HCT116 (cell line): ENCODE measurements around the gene POLR1A. TPM values are rescaled to one million over a fixed set of nuclear protein-coding genes. Genes with fewer than 3 reads are reported as not detected.

Experiments
- ATAC-seq: fragments of 200-7000 bp; cut with Tn5 transposase; 2 replicates; pipeline ENCODE4 v1.9.1; 2020; ENCODE audit warnings: mild to moderate bottlenecking, moderate library complexity
- BruUV-seq: library from RNA; stranded (reverse); fragments of 400-500 nt; replicated peaks from 2 replicates; lab custom pipeline; 2021; lab: Mats Ljungman, UMichigan
- CTCF ChIA-PET: fragments of 300-600 bp; sonication (Branson Sonifier 250); formaldehyde crosslinking; loops from one replicate; lab custom pipeline; 2021; ENCODE audit warnings: antibody characterized with exemption; lab: Charles Lee
- POLR2A ChIA-PET: fragments of 300-600, 350-600 bp; sonication (Branson Sonifier 250); formaldehyde crosslinking; loops from one replicate; lab custom pipeline; 2021; ENCODE audit warnings: antibody characterized with exemption; lab: Charles Lee
- RAD21 ChIA-PET, 2 experiments: fragments of 300-600 bp; sonication (Branson Sonifier 250); formaldehyde crosslinking; loops; one replicate each; lab custom pipeline; 2023; ENCODE audit warnings: low total read pairs in 2 of 2; ENCODE audit not compliant: uncharacterized antibody in 2 of 2, unreplicated experiment in 2 of 2, low non-redundant PET in 1 of 2; lab: Charles Lee
- DNase-seq: peaks from one replicate; pipeline ENCODE4 v3.0.0-alpha.2; 2010; ENCODE audit warnings: low read depth, low spot score
- H2AFZ ChIP-seq: fragments of 200-600 bp; shearing (Covaris generic), sonication (generic); 2 replicates; pipeline ENCODE4 v1.6.1; 2017; ENCODE audit warnings: low read depth, mixed run types, mixed read lengths, antibody characterized with exemption, low read length; ENCODE audit not compliant: poor library complexity, severe bottlenecking
- H3K27ac ChIP-seq: 2 replicates; pipeline ENCODE4 v1.5.1; 2012; ENCODE audit warnings: low read depth, low read length
- H3K27me3 ChIP-seq: fragments of 200-600 bp; sonication (generic); 2 replicates; pipeline ENCODE4 v1.6.1; 2016; ENCODE audit warnings: mixed run types, low read length, mixed read lengths; ENCODE audit not compliant: insufficient read depth
- H3K36me3 ChIP-seq, 2 experiments: fragments of 200-500 bp in 1 of 2; fragments of 200-600 bp in 1 of 2; sonication (Bioruptor generic) in 1 of 2; sonication (generic) in 1 of 2; 2 replicates each; pipeline versions ENCODE4 v1.5.1 to v1.6.1; 2014 to 2016; ENCODE audit warnings: low read length in 2 of 2, inconsistent platforms in 1 of 2, mixed read lengths in 1 of 2, mixed run types in 1 of 2; ENCODE audit not compliant: insufficient read depth in 2 of 2, control insufficient read depth in 1 of 2
- H3K4me1 ChIP-seq, 2 experiments: fragments of 200-600 bp in 1 of 2; sonication (generic) in 1 of 2; 2 replicates each; pipeline versions ENCODE4 v1.5.1 to v1.6.1; 2012 to 2017; ENCODE audit warnings: low read length in 2 of 2, inconsistent platforms in 1 of 2, mild to moderate bottlenecking in 1 of 2, mixed read lengths in 1 of 2, mixed run types in 1 of 2, moderate library complexity in 1 of 2; ENCODE audit not compliant: insufficient read depth in 2 of 2, control insufficient read depth in 1 of 2
- H3K4me2 ChIP-seq: fragments of 200-600 bp; sonication (generic); 2 replicates; pipeline ENCODE4 v1.6.1; 2017; ENCODE audit warnings: mixed run types, low read length, mixed read lengths
- H3K4me3 ChIP-seq, 2 experiments: fragments of 200-600 bp in 1 of 2; sonication (generic) in 1 of 2; replicated peaks in 1 of 2; 2 replicates each; pipeline ENCODE4 v1.5.1; 2011 to 2016; ENCODE audit warnings: low read length in 2 of 2, control low read depth in 1 of 2, low read depth in 1 of 2, mild to moderate bottlenecking in 1 of 2, mixed read lengths in 1 of 2, mixed run types in 1 of 2
- H3K79me2 ChIP-seq: fragments of 200-600 bp; sonication (generic); 2 replicates; pipeline ENCODE4 v1.6.1; 2017; ENCODE audit warnings: mild to moderate bottlenecking, mixed run types, low read length, moderate library complexity, mixed read lengths; ENCODE audit not compliant: insufficient read depth
- H3K9ac ChIP-seq: fragments of 200-600 bp; sonication (generic); 2 replicates; pipeline ENCODE4 v1.6.1; 2016; ENCODE audit warnings: low read length, mixed read lengths
- H3K9me2 ChIP-seq: fragments of 200-600 bp; sonication (generic), shearing (Covaris generic); 2 replicates; pipeline ENCODE4 v1.6.1; 2017; ENCODE audit warnings: mixed run types, mild to moderate bottlenecking, moderate library complexity; ENCODE audit not compliant: insufficient read depth
- H3K9me3 ChIP-seq, 2 experiments: fragments of 200-500 bp in 1 of 2; fragments of 200-600 bp in 1 of 2; sonication (Bioruptor generic) in 1 of 2; sonication (generic) in 1 of 2; 2 replicates each; pipeline ENCODE4 v1.6.1; 2014 to 2017; ENCODE audit warnings: low read length in 2 of 2, mixed read lengths in 2 of 2, inconsistent platforms in 1 of 2, low read depth in 1 of 2, mild to moderate bottlenecking in 1 of 2, mixed run types in 1 of 2, moderate library complexity in 1 of 2; ENCODE audit not compliant: control insufficient read depth in 1 of 2, insufficient read depth in 1 of 2
- H4K20me1 ChIP-seq: fragments of 200-600 bp; sonication (generic), shearing (Covaris generic); 2 replicates; pipeline ENCODE4 v1.6.1; 2017; ENCODE audit warnings: mixed run types, mild to moderate bottlenecking, moderate library complexity; ENCODE audit not compliant: insufficient read depth
- CBX3 ChIP-seq: IDR thresholded peaks from 2 replicates; pipeline ENCODE4 v1.6.1; 2012; ENCODE audit warnings: low read depth
- CTCF ChIP-seq, 3 experiments: fragments of 200-600 bp in 1 of 3; sonication (generic) in 1 of 3; IDR thresholded peaks in 2 of 3; conservative IDR thresholded peaks in 1 of 3; 2 replicates each; pipeline ENCODE4 v1.5.1; 2012 to 2017; ENCODE audit warnings: low read depth in 2 of 3, low read length in 2 of 3, antibody characterized with exemption in 1 of 3, borderline replicate concordance in 1 of 3, control low read depth in 1 of 3, mild to moderate bottlenecking in 1 of 3, mixed read lengths in 1 of 3, mixed run types in 1 of 3, moderate library complexity in 1 of 3; ENCODE audit not compliant: insufficient read depth in 1 of 3
- EGR1 ChIP-seq: IDR thresholded peaks from 2 replicates; pipeline ENCODE4 v1.6.1; 2012; ENCODE audit warnings: low read depth
- ELF1 ChIP-seq: IDR thresholded peaks from 2 replicates; pipeline ENCODE4 v1.6.1; 2012; ENCODE audit warnings: low read depth, borderline replicate concordance
- EZH2phosphoT487 ChIP-seq: fragments of 200-600 bp; IDR thresholded peaks from 2 replicates; pipeline ENCODE4 v1.6.1; 2018; ENCODE audit warnings: antibody characterized with exemption, borderline replicate concordance
- FOSL1 ChIP-seq: IDR thresholded peaks from 2 replicates; pipeline ENCODE4 v1.6.1; 2012; ENCODE audit warnings: low read depth
- JUND ChIP-seq: IDR thresholded peaks from 2 replicates; pipeline ENCODE4 v1.6.1; 2012
- MAX ChIP-seq: IDR thresholded peaks from 2 replicates; pipeline ENCODE4 v1.6.1; 2012
- POLR2AphosphoS5 ChIP-seq: IDR thresholded peaks from 2 replicates; pipeline ENCODE4 v1.6.1; 2011; ENCODE audit warnings: mild to moderate bottlenecking, low read depth, low read length, moderate library complexity
- RAD21 ChIP-seq: IDR thresholded peaks from 2 replicates; pipeline ENCODE4 v1.6.1; 2012; ENCODE audit warnings: low read depth, mild to moderate bottlenecking
- SRF ChIP-seq: IDR thresholded peaks from 2 replicates; pipeline ENCODE4 v1.6.1; 2012; ENCODE audit warnings: low read depth
- TCF7L2 ChIP-seq: IDR thresholded peaks from 2 replicates; pipeline ENCODE4 v1.7.0; 2011; ENCODE audit warnings: borderline replicate concordance, inconsistent platforms; ENCODE audit not compliant: insufficient read depth, insufficient read length; ENCODE audit errors: extremely low read depth
- ZBTB33 ChIP-seq: IDR thresholded peaks from 2 replicates; pipeline ENCODE4 v1.6.1; 2011; ENCODE audit warnings: mild to moderate bottlenecking, low read length, moderate library complexity; ENCODE audit not compliant: insufficient replicate concordance; ENCODE audit errors: extremely low read depth
- intact Hi-C: fragments of 100-400 bp; cut with micrococcal nuclease; formaldehyde crosslinking; loops from 2 replicates; pipeline ENCODE4 v1.10.0; 2022
- total RNA-seq: library from RNA; stranded (reverse); gene quantifications from one replicate; pipeline ENCODE4 v1.2.1, GENCODE V29; 2021; ENCODE audit not compliant: unreplicated experiment

Gene POLR1A
- total RNA-seq, 1 experiment from 2014 or later = 46.6 TPM

- H3K9ac ChIP-seq = no peak overlapping the region
- POLR2A ChIA-PET = no interaction called here
- H3K4me1 ChIP-seq = no peaks in the 10 kb centered on the region
- RAD21 ChIA-PET = no interaction called here
- H3K27me3 ChIP-seq = no peaks in the 10 kb centered on the region
- TF ChIP-seq ZBTB33 (no peak), MAX (no peak), SRF (no peak), CTCF (IDR thresholded peaks at IDR 0.05 in 2 of 3, conservative IDR thresholded peaks at IDR 0.05 in 1 of 3; ENCODE audit: borderline replicate concordance in 1 of 3, insufficient read depth in 1 of 3, low read depth in 2 of 3, low read length in 2 of 3) (no peak), RAD21 (no peak), ELF1 (no peak), TCF7L2 (no peak), CBX3 (no peak), POLR2AphosphoS5 (no peak), EGR1 (no peak), JUND (no peak), FOSL1 (no peak), EZH2phosphoT487 (no peak)
- no peak overlapping the region for H2AFZ ChIP-seq
- no peak overlapping the region for H3K4me2 ChIP-seq
- DNase-seq (no peak), ATAC-seq (no peak)
- no peaks in the 10 kb centered on the region for H3K9me2 ChIP-seq
- no peak overlapping the region for H3K27ac ChIP-seq
- no peaks in the 10 kb centered on the region for H4K20me1 ChIP-seq
- H3K36me3 ChIP-seq = no peaks in the 10 kb centered on the region
- no peak overlapping the region for H3K4me3 ChIP-seq
- H3K79me2 ChIP-seq = no peaks in the 10 kb centered on the region
- BruUV-seq = no TSS peak
- CTCF ChIA-PET = no interaction called here
- peaks cover 9 to 12% of the 10 kb centered on the region in 2 experiments; a peak in 1 of 4 replicates for H3K9me3 ChIP-seq
- intact Hi-C loops = no loop called here
Observed at GRCh38 chr2:86006524-86006923, 99.2 kb downstream of the POLR1A start.
